H1 (cell line): ENCODE results near the gene NFYB. TPM values are rescaled to one million over a fixed set of nuclear protein-coding genes. Genes with fewer than 3 reads are reported as not detected.

Experiments used
- HDAC2 ChIP-seq, 2 experiments: fragments of 300-600 bp in 1 of 2; sonication (generic) in 1 of 2; IDR thresholded peaks; 2 replicates each; pipeline ENCODE4 v1.6.1; 2011 to 2012; ENCODE audit warnings: low read depth in 2 of 2, low read length in 2 of 2, mild to moderate bottlenecking in 2 of 2, moderate library complexity in 2 of 2, borderline replicate concordance in 1 of 2, inconsistent platforms in 1 of 2
- polyA plus RNA-seq, 7 experiments: library from polyadenylated mRNA; depleted of rRNA in 3 of 7; stranded (reverse) in 5 of 7; unstranded in 2 of 7; fragments of >200 nt in 5 of 7; fragments of 200-250 nt in 2 of 7; gene quantifications; 1 replicate in 5 of 7; 2 replicates in 1 of 7; 4 replicates in 1 of 7; pipeline versions ENCODE4 v1.2.1 to v1.2.3, GENCODE V29; 2011 to 2013; ENCODE audit warnings: missing spikeins in 2 of 7, mixed read lengths in 2 of 7
- total RNA-seq: library from RNA; stranded (reverse); fragmentation: NEBNext Ultra II Directional; extraction: Animal tissue kit (Norgen Biotek cat#: 25700); gene quantifications from 2 replicates; pipeline ENCODE4 v1.2.1, GENCODE V29; 2021
- TF ChIP-seq, protein P1 (sequence below): IDR thresholded peaks from 2 replicates; pipeline ENCODE4 v1.6.1; 2011; ENCODE audit warnings: low read length, improper control_type of control experiment

The NFYB gene
- total and polyA plus RNA-seq, 2 of the 8 experiments (the other 6 are each of a cell fraction or from before 2014, with no cell fraction given) = 29.1 to 43.5 TPM

DNA sequence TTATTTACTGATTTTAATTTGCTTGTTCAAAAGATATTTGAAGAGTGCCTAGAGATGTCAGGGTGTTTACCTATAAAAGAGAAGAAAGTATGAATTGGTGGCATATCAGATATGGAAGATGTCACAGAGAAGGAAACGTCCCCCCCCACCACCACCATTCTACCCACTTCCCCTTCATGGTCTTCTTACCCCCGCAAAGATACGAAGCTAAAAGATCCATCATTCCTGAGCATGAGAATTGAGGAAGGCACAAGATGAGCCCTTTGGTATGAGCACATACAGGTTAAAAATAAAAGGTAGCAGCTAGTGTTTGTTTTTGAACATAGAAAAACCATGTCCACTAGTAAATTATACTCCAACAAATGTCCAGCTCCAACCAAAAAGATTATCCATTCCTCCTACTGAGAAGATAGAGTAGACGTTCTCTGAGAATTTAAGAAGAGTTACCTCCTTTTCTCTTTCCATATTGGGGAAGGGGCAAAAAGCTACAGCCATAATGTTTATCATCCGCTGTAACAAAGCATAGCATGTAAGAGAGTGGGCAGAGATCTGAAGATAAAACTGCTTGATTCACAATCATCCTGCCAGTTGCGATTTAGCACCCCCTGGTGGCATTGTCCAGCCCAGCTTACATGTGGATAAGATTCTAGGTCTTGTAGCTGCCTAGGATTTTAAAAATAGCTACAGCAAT, 29.1 kb downstream of the NFYB start (continued):
- TF ChIP-seq, protein P1, sequence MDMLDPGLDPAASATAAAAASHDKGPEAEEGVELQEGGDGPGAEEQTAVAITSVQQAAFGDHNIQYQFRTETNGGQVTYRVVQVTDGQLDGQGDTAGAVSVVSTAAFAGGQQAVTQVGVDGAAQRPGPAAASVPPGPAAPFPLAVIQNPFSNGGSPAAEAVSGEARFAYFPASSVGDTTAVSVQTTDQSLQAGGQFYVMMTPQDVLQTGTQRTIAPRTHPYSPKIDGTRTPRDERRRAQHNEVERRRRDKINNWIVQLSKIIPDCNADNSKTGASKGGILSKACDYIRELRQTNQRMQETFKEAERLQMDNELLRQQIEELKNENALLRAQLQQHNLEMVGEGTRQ = no peak
- no peak for TF ChIP-seq HDAC2 (IDR thresholded peaks at IDR 0.05; ENCODE audit: borderline replicate concordance in 1 of 2, low read depth in 2 of 2, low read length in 2 of 2)
